KMS-11 (cell line): ENCODE measurements around the gene PLD4.

ENCODE experiments used
- H2AFZ ChIP-seq: fragments of 200-600 bp; sonication (generic); 2 replicates; pipeline ENCODE4 v1.6.1; 2016; ENCODE audit warnings: antibody characterized with exemption, mixed run types, low read depth
- H3K27ac ChIP-seq: fragments of 200-600 bp; sonication (generic); 2 replicates; pipeline ENCODE4 v1.6.1; 2016; ENCODE audit warnings: mild to moderate bottlenecking, mixed run types
- H3K27me3 ChIP-seq: fragments of 200-600 bp; sonication (generic); 2 replicates; pipeline ENCODE4 v1.6.1; 2017; ENCODE audit warnings: mild to moderate bottlenecking, low read depth, mixed run types, moderate library complexity; ENCODE audit not compliant: insufficient read depth
- H3K36me3 ChIP-seq: fragments of 200-600 bp; sonication (generic); 2 replicates; pipeline ENCODE4 v1.6.1; 2017; ENCODE audit warnings: mild to moderate bottlenecking, mixed run types; ENCODE audit not compliant: insufficient read depth
- H3K4me1 ChIP-seq: fragments of 200-600 bp; sonication (generic); 2 replicates; pipeline ENCODE4 v1.6.1; 2016; ENCODE audit warnings: mild to moderate bottlenecking, low read depth, mixed run types; ENCODE audit not compliant: poor library complexity, severe bottlenecking
- H3K4me2 ChIP-seq: fragments of 200-600 bp; sonication (generic); 2 replicates; pipeline ENCODE4 v1.7.0; 2016; ENCODE audit warnings: mild to moderate bottlenecking, mixed run types
- H3K4me3 ChIP-seq: fragments of 200-600 bp; sonication (generic); IDR thresholded peaks from 2 replicates; pipeline ENCODE4 v1.6.1; 2017; ENCODE audit warnings: low read depth, low read length, mixed read lengths; ENCODE audit not compliant: insufficient read depth
- H3K79me2 ChIP-seq: fragments of 200-600 bp; sonication (generic); 2 replicates; pipeline ENCODE4 v1.6.1; 2016; ENCODE audit warnings: low read depth, mixed run types; ENCODE audit not compliant: insufficient read depth
- H3K9ac ChIP-seq: fragments of 200-600 bp; sonication (generic); 2 replicates; pipeline ENCODE4 v1.6.1; 2016; ENCODE audit warnings: mild to moderate bottlenecking, mixed run types
- H4K20me1 ChIP-seq: fragments of 200-600 bp; sonication (generic); 2 replicates; pipeline ENCODE4 v1.6.1; 2016; ENCODE audit warnings: mild to moderate bottlenecking, mixed run types; ENCODE audit not compliant: insufficient read depth
- CTCF ChIP-seq: fragments of 200-600 bp; sonication (generic); conservative IDR thresholded peaks from 2 replicates; pipeline ENCODE4 v1.6.1; 2017; ENCODE audit warnings: low read depth, mild to moderate bottlenecking, antibody characterized with exemption, low read length, moderate library complexity, mixed read lengths

Gene PLD4

GRCh38 chr14:104976198-104977007 lies 51.7 kb downstream of the PLD4 start:
- Histone ChIP-seq H4K20me1 (no peaks in the 10 kb centered on the region), H3K79me2 (no peaks in the 10 kb centered on the region), H3K27ac (no peak overlapping the region), H2AFZ (0 out of 2 replicates have a peak overlapping the region, but pooled peaks have one; percentile 54), H3K4me3 (no peak overlapping the region), H3K27me3 (no peaks in the 10 kb centered on the region), H3K36me3 (no peaks in the 10 kb centered on the region), H3K4me1 (peaks cover 10% of the 10 kb centered on the region), H3K4me2 (0 out of 2 replicates have a peak overlapping the region, but pooled peaks have one; percentile 9), H3K9ac (no peak overlapping the region)
- TF ChIP-seq CTCF: peak; percentile 74

GRCh38 chr14:104977008-104977680 lies 52.5 kb downstream of the PLD4 start:
- no peak overlapping the region for H2AFZ ChIP-seq
- peak overlapping the region; percentile 21; the same call in 1 of the 2 replicates for H3K4me2 ChIP-seq
- no peak overlapping the region for H3K27ac ChIP-seq
- no peaks in the 10 kb centered on the region for H4K20me1 ChIP-seq
- no peak for TF ChIP-seq CTCF
- H3K4me3 ChIP-seq: no peak overlapping the region
- H3K27me3 ChIP-seq: no peaks in the 10 kb centered on the region
- H3K9ac ChIP-seq: no peak overlapping the region
- peaks cover 15% of the 10 kb centered on the region for H3K4me1 ChIP-seq
- no peaks in the 10 kb centered on the region for H3K36me3 ChIP-seq
- H3K79me2 ChIP-seq: no peaks in the 10 kb centered on the region

- Histone ChIP-seq H3K27me3 (no peaks in the 10 kb centered on the region), H3K27ac (no peak within 1 kb of the TSS), H3K4me3 (no peak within 1 kb of the TSS), H3K79me2 (no peaks in the 10 kb centered on the region), H3K9ac (no peak within 1 kb of the TSS), H4K20me1 (no peaks in the 10 kb centered on the region), H3K4me1 (peaks cover 20% of the 10 kb centered on the region), H2AFZ (no peak within 1 kb of the TSS), H3K36me3 (no peaks in the 10 kb centered on the region), H3K4me2 (peak within 1 kb of the TSS; percentile 21; the same call in 1 of the 2 replicates)
- no peak for TF ChIP-seq CTCF
Observed at GRCh38 chr14:104977681-104978653, 53.3 kb downstream of the PLD4 start, which contains the start of gene AHNAK2. AHNAK2 (minus strand) TSS chr14:104978374; CDS start chr14:104978237, 137 bp downstream.
